8988T (cell line): Measurements from ENCODE around the gene TAS2R16.
"Not testable (repeated sequence)": the region's sequence is repeated elsewhere in the genome, so short reads cannot be mapped to it uniquely, and the experiment has no call there.

ENCODE experiments used
- DNase-seq: peaks from one replicate; pipeline ENCODE4 v3.0.0; 2011

The TAS2R16 gene

GRCh38 chr7:122970740-122971725, 24.5 kb downstream of the TAS2R16 start:
- DNase-seq, result no peak

- DNase-seq, result no peak
Observed at GRCh38 chr7:122968389-122968788, 27.1 kb downstream of the TAS2R16 start.

GRCh38 chr7:122965306-122965705, 30.2 kb downstream of the TAS2R16 start:
- DNase-seq, result no peak

- not testable (repeated sequence) for DNase-seq
Observed at GRCh38 chr7:122953678-122954077, 41.8 kb downstream of the TAS2R16 start.

- no peak for DNase-seq
Observed at GRCh38 chr7:122951006-122951405, 44.5 kb downstream of the TAS2R16 start.

GRCh38 chr7:122949186-122949585, 46.3 kb downstream of the TAS2R16 start:
- no peak for DNase-seq
